Panc1 (cell line): ENCODE data around the gene RTF1. TPM values are rescaled to one million over a fixed set of nuclear protein-coding genes. Genes with fewer than 3 reads are reported as not detected.

Experiments
- ATAC-seq: fragments of 200-7000 bp; cut with Tn5 transposase; 2 replicates; pipeline ENCODE4 v1.9.1; 2020; ENCODE audit warnings: mild to moderate bottlenecking, moderate library complexity
- BruUV-seq: library from RNA; stranded (reverse); fragments of 400-500 nt; replicated peaks from 2 replicates; lab custom pipeline; 2021; lab: Mats Ljungman, UMichigan
- CTCF ChIA-PET: fragments of 300-600 bp; sonication (Branson Sonifier 250); formaldehyde crosslinking; loops from one replicate; lab custom pipeline; 2022; ENCODE audit warnings: antibody characterized with exemption; lab: Charles Lee
- POLR2A ChIA-PET: fragments of 300-600 bp; sonication (Branson Sonifier 250); formaldehyde crosslinking; loops from one replicate; lab custom pipeline; 2022; ENCODE audit warnings: antibody characterized with exemption; lab: Charles Lee
- DNase-seq: peaks from one replicate; pipeline ENCODE4 v3.0.0-alpha.2; 2010; ENCODE audit warnings: low read depth, low spot score
- H3K27ac ChIP-seq: 2 replicates; pipeline ENCODE4 v1.5.1; 2011; ENCODE audit warnings: mild to moderate bottlenecking, low read length, inconsistent platforms
- H3K27me3 ChIP-seq: fragments of 200-500 bp; sonication (Bioruptor generic); 2 replicates; pipeline ENCODE4 v1.6.0; 2014; ENCODE audit warnings: low read length, inconsistent platforms; ENCODE audit not compliant: control insufficient read depth, insufficient read depth
- H3K36me3 ChIP-seq: fragments of 200-500 bp; sonication (Bioruptor generic); 2 replicates; pipeline ENCODE4 v1.5.1; 2014; ENCODE audit warnings: inconsistent platforms, mild to moderate bottlenecking, low read length, moderate library complexity; ENCODE audit not compliant: control insufficient read depth, insufficient read depth
- H3K4me1 ChIP-seq: 2 replicates; pipeline ENCODE4 v1.5.1; 2011; ENCODE audit warnings: inconsistent platforms, mild to moderate bottlenecking, low read length, moderate library complexity; ENCODE audit not compliant: control insufficient read depth, insufficient read depth
- H3K4me3 ChIP-seq, 2 experiments: 2 replicates each; pipeline ENCODE4 v1.5.1; 2011 to 2012; ENCODE audit warnings: low read depth in 2 of 2, low read length in 2 of 2, mild to moderate bottlenecking in 2 of 2, inconsistent platforms in 1 of 2, moderate library complexity in 1 of 2
- H3K9me3 ChIP-seq: fragments of 200-500 bp; sonication (Bioruptor generic); 2 replicates; pipeline ENCODE4 v1.5.1; 2014; ENCODE audit warnings: low read depth, mild to moderate bottlenecking, inconsistent platforms, low read length, moderate library complexity; ENCODE audit not compliant: control insufficient read depth, insufficient read depth
- POLR2AphosphoS5 ChIP-seq: IDR thresholded peaks from 2 replicates; pipeline ENCODE4 v1.6.1; 2012; ENCODE audit warnings: mild to moderate bottlenecking, low read depth, low read length, moderate library complexity
- SIN3A ChIP-seq: IDR thresholded peaks from 2 replicates; pipeline ENCODE4 v1.6.1; 2012; ENCODE audit warnings: low read depth, mild to moderate bottlenecking, low read length, moderate library complexity, borderline replicate concordance; ENCODE audit not compliant: insufficient read depth
- TCF7L2 ChIP-seq: IDR thresholded peaks from 2 replicates; pipeline ENCODE4 v1.6.1; 2011; ENCODE audit warnings: mild to moderate bottlenecking, low read depth, low read length, inconsistent platforms
- in situ Hi-C: cut with HindIII; loops from 2 replicates; pipeline ENCODE4 v1.10.0; 2016; ENCODE audit warnings: low sequenced_read_pairs, low pct_unique_long_range_greater_than_20kb
- intact Hi-C: fragments of 100-400 bp; cut with micrococcal nuclease; formaldehyde crosslinking; loops from one replicate; pipeline ENCODE4 v1.10.0; 2022; ENCODE audit not compliant: unreplicated experiment
- total RNA-seq: library from RNA; stranded (reverse); gene quantifications from one replicate; pipeline ENCODE4 v1.2.1, GENCODE V29; 2021; ENCODE audit not compliant: unreplicated experiment
- TF ChIP-seq, protein P1 (sequence below): fragments of 450-650 bp; IDR thresholded peaks from 2 replicates; pipeline ENCODE4 v1.5.1; 2017; ENCODE audit warnings: mild to moderate bottlenecking
- TF ChIP-seq, protein P2 (sequence below), 2 experiments: IDR thresholded peaks; 2 replicates each; pipeline ENCODE4 v1.6.1; 2011 to 2012; ENCODE audit warnings: low read depth in 2 of 2, control low read depth in 1 of 2, low read length in 1 of 2, mild to moderate bottlenecking in 1 of 2, moderate library complexity in 1 of 2; ENCODE audit not compliant: insufficient read depth in 1 of 2

The RTF1 gene
- total RNA-seq, 1 experiment from 2014 or later: 43.5 TPM

DNA sequence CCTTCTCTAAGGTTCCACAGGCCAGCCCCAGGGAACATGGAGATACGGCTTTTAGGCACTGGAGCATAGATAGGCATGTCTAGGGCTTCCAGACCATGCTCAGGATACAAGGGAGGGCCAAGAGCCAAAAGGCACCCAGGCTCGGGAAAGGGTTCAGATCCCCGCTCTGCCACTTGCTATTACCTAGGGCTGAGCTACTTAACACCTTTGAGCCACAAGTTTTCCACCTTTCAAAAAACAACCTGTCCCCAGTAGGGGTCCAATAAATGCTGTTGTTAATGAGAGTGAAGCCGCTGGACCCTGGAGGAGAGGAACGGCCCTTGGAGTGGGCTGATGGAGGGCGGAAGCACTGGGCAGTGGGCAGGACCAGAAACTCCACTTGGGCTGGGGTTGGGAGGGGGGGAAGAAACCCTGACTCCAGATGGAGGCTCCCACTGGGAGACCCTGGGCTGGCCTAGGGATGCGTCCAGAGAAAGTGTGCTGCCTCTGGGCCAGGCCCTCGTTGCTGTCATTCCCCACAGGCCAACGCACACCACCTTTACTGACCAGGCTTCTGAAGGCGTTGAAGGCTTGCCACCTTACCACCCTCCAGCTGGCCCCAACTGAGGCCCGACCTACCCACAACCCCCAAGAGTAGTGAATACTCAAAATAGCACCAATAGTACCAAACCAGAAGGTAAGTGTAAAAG is 68.2 kb downstream of the RTF1 start:
- BruUV-seq: no TSS peak
- ATAC-seq: 0 out of 2 replicates have a peak, but pooled peaks have one; percentile 31
- POLR2A ChIA-PET: interaction anchor here (0.6 kb wide), 1 partner anchor 20 kb away, joined by 3 read pairs; no protein-coding TSS in a partner anchor

DNA sequence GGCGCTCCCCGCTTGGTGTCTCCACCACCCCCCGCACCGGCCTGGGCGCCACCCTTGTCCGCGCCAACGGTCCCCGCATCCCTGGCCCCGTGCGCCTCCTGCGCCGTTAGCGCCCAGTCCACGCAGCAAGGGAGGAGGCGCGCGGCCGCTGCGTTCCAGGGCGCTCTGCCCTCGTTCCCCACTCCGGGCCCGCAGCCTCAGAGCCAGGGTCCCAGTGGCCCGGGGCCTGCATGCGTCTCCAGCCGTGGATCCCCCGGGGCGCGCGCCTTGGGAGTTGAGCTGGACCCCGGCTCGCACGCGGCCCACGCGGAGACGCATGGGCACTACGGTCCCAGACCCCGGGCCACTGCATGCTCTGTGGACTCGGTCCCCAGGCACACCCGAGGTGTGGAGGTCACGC is 69.4 kb downstream of the RTF1 start:
- no TSS peak for BruUV-seq
- intact Hi-C loops (no loop called here), in situ Hi-C loops (no loop called here)
- ATAC-seq (no peak), DNase-seq (no peak)
- ChIA-PET CTCF (no interaction called here), POLR2A (no interaction called here)
- Histone ChIP-seq H3K4me3 (no peak overlapping the region), H3K36me3 (no peaks in the 10 kb centered on the region), H3K4me1 (no peaks in the 10 kb centered on the region), H3K9me3 (no peaks in the 10 kb centered on the region), H3K27me3 (no peaks in the 10 kb centered on the region), H3K27ac (no peak overlapping the region)
- TF ChIP-seq SIN3A (no peak), TCF7L2 (no peak), POLR2AphosphoS5 (no peak)
- TF ChIP-seq, protein P1, sequence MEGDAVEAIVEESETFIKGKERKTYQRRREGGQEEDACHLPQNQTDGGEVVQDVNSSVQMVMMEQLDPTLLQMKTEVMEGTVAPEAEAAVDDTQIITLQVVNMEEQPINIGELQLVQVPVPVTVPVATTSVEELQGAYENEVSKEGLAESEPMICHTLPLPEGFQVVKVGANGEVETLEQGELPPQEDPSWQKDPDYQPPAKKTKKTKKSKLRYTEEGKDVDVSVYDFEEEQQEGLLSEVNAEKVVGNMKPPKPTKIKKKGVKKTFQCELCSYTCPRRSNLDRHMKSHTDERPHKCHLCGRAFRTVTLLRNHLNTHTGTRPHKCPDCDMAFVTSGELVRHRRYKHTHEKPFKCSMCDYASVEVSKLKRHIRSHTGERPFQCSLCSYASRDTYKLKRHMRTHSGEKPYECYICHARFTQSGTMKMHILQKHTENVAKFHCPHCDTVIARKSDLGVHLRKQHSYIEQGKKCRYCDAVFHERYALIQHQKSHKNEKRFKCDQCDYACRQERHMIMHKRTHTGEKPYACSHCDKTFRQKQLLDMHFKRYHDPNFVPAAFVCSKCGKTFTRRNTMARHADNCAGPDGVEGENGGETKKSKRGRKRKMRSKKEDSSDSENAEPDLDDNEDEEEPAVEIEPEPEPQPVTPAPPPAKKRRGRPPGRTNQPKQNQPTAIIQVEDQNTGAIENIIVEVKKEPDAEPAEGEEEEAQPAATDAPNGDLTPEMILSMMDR: no peak
- TF ChIP-seq, protein P2, sequence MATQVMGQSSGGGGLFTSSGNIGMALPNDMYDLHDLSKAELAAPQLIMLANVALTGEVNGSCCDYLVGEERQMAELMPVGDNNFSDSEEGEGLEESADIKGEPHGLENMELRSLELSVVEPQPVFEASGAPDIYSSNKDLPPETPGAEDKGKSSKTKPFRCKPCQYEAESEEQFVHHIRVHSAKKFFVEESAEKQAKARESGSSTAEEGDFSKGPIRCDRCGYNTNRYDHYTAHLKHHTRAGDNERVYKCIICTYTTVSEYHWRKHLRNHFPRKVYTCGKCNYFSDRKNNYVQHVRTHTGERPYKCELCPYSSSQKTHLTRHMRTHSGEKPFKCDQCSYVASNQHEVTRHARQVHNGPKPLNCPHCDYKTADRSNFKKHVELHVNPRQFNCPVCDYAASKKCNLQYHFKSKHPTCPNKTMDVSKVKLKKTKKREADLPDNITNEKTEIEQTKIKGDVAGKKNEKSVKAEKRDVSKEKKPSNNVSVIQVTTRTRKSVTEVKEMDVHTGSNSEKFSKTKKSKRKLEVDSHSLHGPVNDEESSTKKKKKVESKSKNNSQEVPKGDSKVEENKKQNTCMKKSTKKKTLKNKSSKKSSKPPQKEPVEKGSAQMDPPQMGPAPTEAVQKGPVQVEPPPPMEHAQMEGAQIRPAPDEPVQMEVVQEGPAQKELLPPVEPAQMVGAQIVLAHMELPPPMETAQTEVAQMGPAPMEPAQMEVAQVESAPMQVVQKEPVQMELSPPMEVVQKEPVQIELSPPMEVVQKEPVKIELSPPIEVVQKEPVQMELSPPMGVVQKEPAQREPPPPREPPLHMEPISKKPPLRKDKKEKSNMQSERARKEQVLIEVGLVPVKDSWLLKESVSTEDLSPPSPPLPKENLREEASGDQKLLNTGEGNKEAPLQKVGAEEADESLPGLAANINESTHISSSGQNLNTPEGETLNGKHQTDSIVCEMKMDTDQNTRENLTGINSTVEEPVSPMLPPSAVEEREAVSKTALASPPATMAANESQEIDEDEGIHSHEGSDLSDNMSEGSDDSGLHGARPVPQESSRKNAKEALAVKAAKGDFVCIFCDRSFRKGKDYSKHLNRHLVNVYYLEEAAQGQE (IDR thresholded peaks at IDR 0.05; ENCODE audit: insufficient read depth in 1 of 2, low read depth in 2 of 2, low read length in 1 of 2): no peak

More for the DNA sequence above, 68.2 kb downstream of the RTF1 start:
- no peak overlapping the region for H3K4me3 ChIP-seq
- CTCF ChIA-PET: interaction anchor here (0.6 kb wide), 1 partner anchor 101 kb away, joined by 5 read pairs; no protein-coding TSS in a partner anchor
- intact Hi-C loops: no loop called here
- no peak for DNase-seq
- H3K27ac ChIP-seq: no peak overlapping the region
- no peaks in the 10 kb centered on the region for H3K4me1 ChIP-seq
- no peaks in the 10 kb centered on the region for H3K9me3 ChIP-seq
- in situ Hi-C loops: no loop called here
- TF ChIP-seq, protein P1: no peak
- TF ChIP-seq, protein P2 (IDR thresholded peaks at IDR 0.05; ENCODE audit: insufficient read depth in 1 of 2, low read depth in 2 of 2, low read length in 1 of 2): no peak
- TF ChIP-seq SIN3A (no peak), POLR2AphosphoS5 (no peak; the same call in 1 of the 2 replicates), TCF7L2 (no peak)
- no peaks in the 10 kb centered on the region for H3K27me3 ChIP-seq
- no peaks in the 10 kb centered on the region; the same call in 1 of the 2 replicates for H3K36me3 ChIP-seq
